Mesodermal cell (in vitro differentiated cells): ENCODE measurements around the gene SPSB1.

Experiments used
- H3K27ac ChIP-seq: 2 replicates; pipeline ENCODE4 v1.7.0; 2013; ENCODE audit warnings: mild to moderate bottlenecking, low read depth, low read length, moderate library complexity; ENCODE audit not compliant: severe bottlenecking
- H3K36me3 ChIP-seq: 2 replicates; pipeline ENCODE4 v1.7.1; 2013; ENCODE audit warnings: mild to moderate bottlenecking, low read length, moderate library complexity; ENCODE audit not compliant: control insufficient read depth, insufficient read depth
- H3K4me1 ChIP-seq: one replicate; pipeline ENCODE4 v1.7.1; 2013; ENCODE audit warnings: mild to moderate bottlenecking, low read length; ENCODE audit not compliant: insufficient read depth, control insufficient read depth, poor library complexity, severe bottlenecking
- H3K4me3 ChIP-seq: 2 replicates; pipeline ENCODE4 v1.7.0; 2013; ENCODE audit warnings: low read length, control low read depth, mild to moderate bottlenecking; ENCODE audit not compliant: insufficient read depth, poor library complexity, severe bottlenecking; ENCODE audit errors: extremely low read depth
- H3K9me3 ChIP-seq: 2 replicates; pipeline ENCODE4 v1.7.1; 2013; ENCODE audit warnings: mild to moderate bottlenecking, low read length, moderate library complexity; ENCODE audit not compliant: control insufficient read depth
- WGBS, 2 experiments: methylation state at CpG; one replicate each; pipeline ENCODE4 v1.1.5; 2013; ENCODE audit warnings: missing lambda C conversion rate in 2 of 2; ENCODE audit not compliant: insufficient coverage in 2 of 2; 5-methylcytosine and 5-hydroxymethylcytosine counted together

Gene SPSB1

GRCh38 chr1:9314711-9315379, 22.2 kb downstream of the SPSB1 start:
- Histone ChIP-seq H3K27ac (no peak overlapping the region), H3K9me3 (no peaks in the 10 kb centered on the region), H3K4me3 (no peak overlapping the region), H3K36me3 (peaks cover 20% of the 10 kb centered on the region), H3K4me1 (peaks cover 31% of the 10 kb centered on the region)
- 90 to 95% methylated on average over 9 to 10 of the region's 11 CpGs for whole genome bisulfite sequencing, 2 experiments

- Histone ChIP-seq H3K36me3 (peaks cover 20% of the 10 kb centered on the region), H3K27ac (no peak overlapping the region), H3K4me1 (peaks cover 37% of the 10 kb centered on the region), H3K4me3 (no peak overlapping the region), H3K9me3 (no peaks in the 10 kb centered on the region)
- WGBS, 2 experiments = 84 to 89% methylated on average over 17 of the region's 20 CpGs
Observed at GRCh38 chr1:9315411-9316079, 22.9 kb downstream of the SPSB1 start.

- Histone ChIP-seq H3K4me1 (peaks cover 37% of the 10 kb centered on the region), H3K27ac (no peak overlapping the region), H3K36me3 (peaks cover 20% of the 10 kb centered on the region), H3K9me3 (no peaks in the 10 kb centered on the region), H3K4me3 (no peak overlapping the region)
- WGBS, 2 experiments = 88 to 90% methylated on average over 6 to 7 of the region's 7 CpGs
Observed at GRCh38 chr1:9316080-9316444, 23.4 kb downstream of the SPSB1 start.

GRCh38 chr1:9316512-9316911, 23.8 kb downstream of the SPSB1 start:
- WGBS, 2 experiments = 93 to 97% methylated on average over 24 of the region's 24 CpGs
- no peak overlapping the region for H3K4me3 ChIP-seq
- H3K4me1 ChIP-seq = peaks cover 39% of the 10 kb centered on the region
- peaks cover 20% of the 10 kb centered on the region for H3K36me3 ChIP-seq
- no peak overlapping the region for H3K27ac ChIP-seq
- H3K9me3 ChIP-seq = no peaks in the 10 kb centered on the region

GRCh38 chr1:9317072-9317471, 24.4 kb downstream of the SPSB1 start:
- 88 to 94% methylated on average over 4 of the region's 7 CpGs for WGBS, 2 experiments
- no peak overlapping the region for H3K4me3 ChIP-seq
- H3K36me3 ChIP-seq = peaks cover 24% of the 10 kb centered on the region
- peaks cover 45% of the 10 kb centered on the region for H3K4me1 ChIP-seq
- H3K27ac ChIP-seq = no peak overlapping the region
- H3K9me3 ChIP-seq = no peaks in the 10 kb centered on the region

GRCh38 chr1:9317591-9318417, 25.1 kb downstream of the SPSB1 start:
- H3K27ac ChIP-seq = no peak overlapping the region
- peaks cover 26% of the 10 kb centered on the region for H3K36me3 ChIP-seq
- peaks cover 46% of the 10 kb centered on the region for H3K4me1 ChIP-seq
- H3K4me3 ChIP-seq = no peak overlapping the region
- WGBS, 2 experiments = 85 to 93% methylated on average over 12 to 23 of the region's 28 CpGs
- H3K9me3 ChIP-seq = no peaks in the 10 kb centered on the region

- Histone ChIP-seq H3K4me1 (peaks cover 54% of the 10 kb centered on the region), H3K36me3 (peaks cover 30% of the 10 kb centered on the region), H3K9me3 (no peaks in the 10 kb centered on the region), H3K4me3 (no peak overlapping the region), H3K27ac (no peak overlapping the region)
- WGBS, 2 experiments = 92% methylated on average over 7 to 17 of the region's 20 CpGs
Observed at GRCh38 chr1:9319208-9319788, 26.6 kb downstream of the SPSB1 start.

- WGBS, 2 experiments = 69 to 73% methylated on average over 16 to 18 of the region's 21 CpGs
- Histone ChIP-seq H3K36me3 (peaks cover 27% of the 10 kb centered on the region), H3K27ac (no peak overlapping the region), H3K4me3 (no peak overlapping the region), H3K9me3 (no peaks in the 10 kb centered on the region), H3K4me1 (peaks cover 53% of the 10 kb centered on the region)
Observed at GRCh38 chr1:9319789-9320519, 27.3 kb downstream of the SPSB1 start.

- 52 to 65% methylated on average over 23 to 24 of the region's 31 CpGs for WGBS, 2 experiments
- Histone ChIP-seq H3K4me1 (peaks cover 52% of the 10 kb centered on the region), H3K9me3 (no peaks in the 10 kb centered on the region), H3K4me3 (no peak overlapping the region), H3K36me3 (peaks cover 19% of the 10 kb centered on the region), H3K27ac (peak overlapping the region; percentile 75)
Observed at GRCh38 chr1:9320520-9321479, 28.1 kb downstream of the SPSB1 start.
